ENCODE data around the gene DOCK4. TPM values are rescaled to one million over a fixed set of nuclear protein-coding genes. Genes with fewer than 3 reads are reported as not detected.

DOCK4 gene
- total RNA-seq, 4 donors from 2014 or later = 8.2 to 9.0 (median 8.6) TPM

- no peak for DNase-seq (ENCODE audit: low spot score in 2 of 2)
- 0 to 5% methylated on average over 1 of the region's 1 CpG for WGBS, 2 donors
- intact Hi-C loops (cut with DNase I; ENCODE audit: low total_unique reads) = no loop called here
Measured at GRCh38 chr7:111953611-111954010, 252.6 kb downstream of the DOCK4 start.

GRCh38 chr7:111952783-111953182 is 253.4 kb downstream of the DOCK4 start:
- WGBS, 2 donors = 55 to 64% methylated on average over 4 of the region's 4 CpGs
- H3K4me3 ChIP-seq (ENCODE audit: low read depth, poor library complexity, severe bottlenecking) = no peak overlapping the region
- DNase-seq (ENCODE audit: low spot score in 2 of 2) = no peak
- TF ChIP-seq CTCF (IDR thresholded peaks at IDR 0.05) (no peak), POLR2A (IDR thresholded peaks at IDR 0.05) (no peak)
- intact Hi-C loops (cut with DNase I; ENCODE audit: low total_unique reads) = no loop called here

More at GRCh38 chr7:111953611-111954010, 252.6 kb downstream of the DOCK4 start:
- no peak overlapping the region for H3K4me3 ChIP-seq (ENCODE audit: low read depth, poor library complexity, severe bottlenecking)
- TF ChIP-seq POLR2A (IDR thresholded peaks at IDR 0.05) = no peak
- no peak for TF ChIP-seq CTCF (IDR thresholded peaks at IDR 0.05)

GRCh38 chr7:111951052-111951451 is 255.1 kb downstream of the DOCK4 start:
- intact Hi-C loops (cut with DNase I; ENCODE audit: low total_unique reads) = no loop called here
- TF ChIP-seq POLR2A (IDR thresholded peaks at IDR 0.05) (no peak), CTCF (IDR thresholded peaks at IDR 0.05) (no peak)
- H3K4me3 ChIP-seq (ENCODE audit: low read depth, poor library complexity, severe bottlenecking) = no peak overlapping the region
- no peak for DNase-seq (ENCODE audit: low spot score in 2 of 2)

GRCh38 chr7:111942450-111943081 is 263.6 kb downstream of the DOCK4 start:
- intact Hi-C loops (cut with DNase I; ENCODE audit: low total_unique reads) = no loop called here
- no peak for DNase-seq (ENCODE audit: low spot score in 2 of 2)
- 92 to 97% methylated on average over 5 of the region's 5 CpGs for WGBS, 2 donors
- TF ChIP-seq POLR2A (IDR thresholded peaks at IDR 0.05) (no peak), CTCF (IDR thresholded peaks at IDR 0.05) (no peak)
- H3K4me3 ChIP-seq (ENCODE audit: low read depth, poor library complexity, severe bottlenecking) = no peak overlapping the region

GRCh38 chr7:111937163-111937562 is 269.0 kb downstream of the DOCK4 start:
- 93 to 100% methylated on average over 1 of the region's 1 CpG for WGBS, 2 donors
- TF ChIP-seq POLR2A (IDR thresholded peaks at IDR 0.05) (no peak), CTCF (IDR thresholded peaks at IDR 0.05) (no peak)
- H3K4me3 ChIP-seq (ENCODE audit: low read depth, poor library complexity, severe bottlenecking) = no peak overlapping the region
- intact Hi-C loops (cut with DNase I; ENCODE audit: low total_unique reads) = no loop called here
- no peak for DNase-seq (ENCODE audit: low spot score in 2 of 2)

GRCh38 chr7:111933609-111934008 is 272.6 kb downstream of the DOCK4 start:
- DNase-seq (ENCODE audit: low spot score in 2 of 2) = no peak
- WGBS, 2 donors = 78 to 83% methylated on average over 4 of the region's 4 CpGs
- H3K4me3 ChIP-seq (ENCODE audit: low read depth, poor library complexity, severe bottlenecking) = no peak overlapping the region
- intact Hi-C loops (cut with DNase I; ENCODE audit: low total_unique reads) = no loop called here
- TF ChIP-seq CTCF (IDR thresholded peaks at IDR 0.05) (no peak), POLR2A (IDR thresholded peaks at IDR 0.05) (no peak)
